ENCODE measurements around the gene SSBP3.

Gene SSBP3

GRCh38 chr1:54371038-54371941 is 34.9 kb downstream of the SSBP3 start:
- no peak for DNase-seq

DNA sequence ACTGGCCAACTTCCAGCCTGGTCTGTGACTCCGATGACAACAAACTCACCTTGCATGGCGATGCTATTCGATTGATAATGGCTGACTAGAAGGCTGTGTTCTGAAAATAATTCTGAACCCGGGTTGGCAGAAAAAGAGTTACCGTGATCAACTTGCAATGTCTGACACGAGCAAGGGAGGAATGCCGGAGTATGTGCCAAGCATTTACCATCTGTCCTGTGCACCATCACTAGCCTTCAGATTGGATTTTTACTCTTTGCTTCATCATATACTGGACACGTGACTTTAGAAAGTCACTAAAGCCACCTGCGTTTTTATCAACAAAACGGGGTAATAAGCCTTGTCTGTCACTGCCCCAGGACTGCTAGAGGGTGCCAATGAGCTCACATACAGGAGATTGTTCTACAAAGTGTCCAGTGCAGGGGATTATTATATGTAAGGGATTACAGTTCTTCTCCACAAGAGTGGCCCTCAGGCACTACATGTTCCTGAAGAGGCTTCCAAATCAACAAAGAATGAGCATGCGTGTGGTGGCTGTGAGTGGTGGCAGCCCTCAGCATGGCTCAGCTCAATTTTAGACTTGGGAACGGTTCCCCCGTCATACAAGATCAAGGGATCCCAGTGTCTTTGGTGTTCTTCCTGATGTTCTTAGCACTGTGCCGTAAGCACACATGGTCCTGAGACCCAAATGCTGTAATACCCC is 35.8 kb downstream of the SSBP3 start:
- no peak for DNase-seq

- DNase-seq = no peak
Observed at GRCh38 chr1:54367613-54368012, 38.6 kb downstream of the SSBP3 start.

DNA sequence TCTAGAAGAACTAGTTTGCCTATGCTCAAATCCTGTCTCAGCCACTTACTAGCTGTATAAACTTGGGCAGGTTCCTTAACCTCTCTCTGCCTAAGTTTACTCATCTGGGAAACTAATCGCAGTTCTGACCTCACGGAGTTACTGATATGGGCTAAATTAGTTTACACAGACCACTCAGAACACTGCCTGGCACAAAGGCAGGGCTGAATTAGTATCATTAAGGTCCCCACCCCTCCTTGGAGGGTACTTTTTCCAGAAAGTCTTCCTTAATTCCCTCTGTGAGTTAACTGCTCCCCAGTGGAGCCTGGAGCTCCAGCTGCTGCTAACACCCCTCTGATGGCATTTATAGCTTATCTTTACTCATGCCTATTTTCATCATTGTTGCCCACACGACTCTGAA is 40.3 kb downstream of the SSBP3 start:
- no peak for DNase-seq

DNA sequence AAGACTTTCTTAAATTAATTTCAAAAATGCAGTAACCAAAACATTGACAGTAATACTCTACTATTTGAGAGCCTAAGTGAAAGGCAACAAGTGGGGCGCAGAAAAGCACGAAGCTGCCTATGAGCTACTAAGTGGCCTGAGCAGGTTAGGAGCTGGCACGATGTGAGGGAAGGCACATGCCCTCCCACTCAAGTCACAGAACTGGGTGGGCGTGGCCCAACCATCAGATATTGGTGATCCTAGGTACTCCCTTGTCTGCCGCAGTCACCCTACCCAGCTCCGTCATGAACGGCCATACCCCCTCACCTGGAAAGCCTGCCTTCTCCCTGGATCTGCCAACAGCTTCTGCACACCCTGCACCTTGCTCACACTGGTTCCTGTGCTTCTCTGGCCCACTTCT is 40.8 kb downstream of the SSBP3 start:
- no peak for DNase-seq

DNA sequence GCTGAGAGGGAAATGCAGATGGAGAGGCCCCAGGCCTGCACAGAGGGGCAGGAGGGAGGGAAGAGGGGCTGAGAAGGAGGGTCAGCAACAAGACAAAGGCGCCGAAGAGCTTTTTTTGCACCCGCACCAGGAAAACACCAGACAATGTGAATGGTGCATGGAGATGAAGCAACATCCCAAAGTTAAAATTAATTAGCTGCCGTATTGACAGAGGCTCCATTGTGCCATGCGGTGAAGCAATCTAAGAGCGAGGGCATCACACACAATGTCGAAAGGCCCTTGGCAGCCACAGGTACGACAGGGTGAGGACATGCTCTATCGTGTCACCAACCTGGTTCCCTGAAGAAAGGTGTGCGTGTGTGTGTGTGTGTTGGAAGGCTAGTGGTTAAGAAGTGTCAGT is 41.2 kb downstream of the SSBP3 start:
- no peak for DNase-seq

- no peak for DNase-seq
Observed at GRCh38 chr1:54364582-54364981, 41.6 kb downstream of the SSBP3 start.

GRCh38 chr1:54363925-54364324 is 42.3 kb downstream of the SSBP3 start:
- DNase-seq = no peak

DNA sequence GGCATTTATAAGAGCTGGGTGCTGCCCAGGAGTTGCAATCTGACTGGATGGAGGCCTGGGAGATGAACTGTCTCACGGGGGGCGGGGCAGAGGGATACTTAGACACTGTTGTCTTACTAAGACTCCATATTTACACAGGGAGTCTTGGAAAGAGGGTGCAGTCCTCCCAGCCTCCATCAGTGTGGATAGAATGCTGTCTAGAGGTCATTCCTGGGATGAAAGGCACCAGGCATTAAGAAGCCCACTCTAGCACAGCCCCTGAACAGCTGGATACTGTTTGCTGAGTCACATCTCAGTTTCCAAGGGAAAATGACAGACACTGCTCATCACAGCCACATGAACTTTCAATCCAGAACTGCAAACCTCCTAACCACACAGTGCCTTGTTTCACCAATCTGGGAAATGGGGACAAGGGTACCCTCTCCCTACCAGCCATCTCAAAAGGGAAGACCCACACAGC is 43.3 kb downstream of the SSBP3 start:
- no peak for DNase-seq

DNA sequence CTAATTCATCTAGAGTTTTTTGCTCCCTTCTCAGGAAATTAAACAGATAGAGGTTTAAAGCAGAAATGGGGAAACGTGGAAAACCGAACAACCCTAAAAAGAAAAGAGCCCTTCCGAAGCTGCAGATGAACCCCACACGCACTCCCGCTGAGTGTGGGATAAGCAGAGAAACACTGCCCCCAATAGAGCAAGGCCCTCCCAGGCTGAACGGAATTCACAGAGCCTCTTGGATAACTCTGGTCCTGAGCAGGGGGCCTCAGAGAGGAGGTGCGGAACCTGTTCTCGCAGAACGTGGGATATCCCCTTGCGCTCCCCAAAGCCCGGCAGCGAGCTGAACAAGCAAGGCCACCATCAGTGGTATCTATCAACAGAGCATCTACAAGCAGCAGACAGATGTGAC is 44.9 kb downstream of the SSBP3 start:
- DNase-seq = no peak

GRCh38 chr1:54360165-54361005 is 45.8 kb downstream of the SSBP3 start:
- DNase-seq = no peak

GRCh38 chr1:54359393-54360162 is 46.6 kb downstream of the SSBP3 start:
- DNase-seq = no peak

GRCh38 chr1:54358503-54359168 is 47.6 kb downstream of the SSBP3 start:
- no peak for DNase-seq

DNA sequence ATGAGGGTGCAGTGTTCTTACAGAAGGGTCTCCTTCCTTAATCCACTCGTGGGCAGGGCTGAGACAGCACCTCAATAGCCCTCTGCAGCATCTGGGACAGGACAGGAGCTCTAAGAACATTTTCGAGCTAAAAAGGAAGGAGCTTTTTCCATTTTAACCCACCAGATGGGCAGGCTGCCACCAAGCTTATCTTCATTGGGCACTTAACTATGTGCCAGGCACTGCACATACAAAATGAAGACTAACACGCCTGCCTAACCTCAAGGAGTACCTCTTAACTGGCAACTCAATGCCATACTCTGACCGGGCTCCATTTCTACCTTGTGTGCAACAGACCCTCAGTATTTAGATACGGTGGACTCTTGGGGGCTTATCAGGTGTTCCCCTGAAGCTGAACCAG is 48.2 kb downstream of the SSBP3 start:
- no peak for DNase-seq

DNA sequence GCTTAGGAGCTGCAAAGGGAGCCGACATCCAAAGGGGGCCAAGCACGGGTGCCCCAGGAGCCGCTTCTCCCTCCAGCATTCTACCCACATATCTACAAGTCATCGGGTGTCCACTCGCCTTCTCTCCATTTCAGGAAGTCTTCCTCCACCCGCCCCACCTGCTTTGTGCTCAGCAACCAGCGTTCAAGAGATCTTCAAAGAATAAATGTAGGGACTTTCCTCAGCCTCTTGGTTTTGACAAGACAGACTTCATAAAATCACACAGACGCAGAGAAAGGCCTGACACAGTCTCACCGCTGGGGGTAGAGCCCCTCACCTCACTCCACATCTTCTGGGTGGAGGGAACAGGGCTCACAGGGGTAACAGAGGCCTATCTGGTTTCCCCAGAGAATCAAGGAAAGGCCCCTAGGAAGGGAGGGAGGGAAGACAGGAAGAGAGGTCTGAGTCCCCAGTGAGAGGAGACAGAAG is 49.5 kb downstream of the SSBP3 start:
- no peak for DNase-seq

- no peak for DNase-seq
Observed at GRCh38 chr1:54355931-54356679, 50.1 kb downstream of the SSBP3 start.

- DNase-seq = no peak
Observed at GRCh38 chr1:54354899-54355298, 51.3 kb downstream of the SSBP3 start.

GRCh38 chr1:54353959-54354358 is 52.2 kb downstream of the SSBP3 start:
- DNase-seq = no peak

DNA sequence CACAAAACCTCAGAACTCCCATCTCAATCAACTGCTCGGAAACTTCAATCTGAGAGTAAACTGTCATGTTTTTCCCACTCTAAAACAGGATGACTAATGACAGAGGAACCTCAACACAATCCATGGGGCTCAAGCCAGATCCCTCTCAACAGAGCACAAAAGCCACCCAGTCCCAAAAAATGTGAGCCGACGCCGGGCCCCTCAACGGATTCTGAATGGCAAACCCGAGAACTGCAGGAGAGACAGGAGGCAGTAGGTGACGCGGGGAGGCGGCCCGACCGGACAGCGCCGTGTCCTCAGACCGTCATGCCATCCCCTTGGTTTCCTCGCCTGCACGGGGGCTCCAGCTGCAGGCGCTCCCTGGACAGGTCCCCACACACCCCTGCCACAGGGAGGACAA is 53.4 kb downstream of the SSBP3 start:
- DNase-seq = no peak

- DNase-seq = no peak
Observed at GRCh38 chr1:54350360-54350759, 55.8 kb downstream of the SSBP3 start.

- DNase-seq = no peak
Observed at GRCh38 chr1:54348700-54349021, 57.5 kb downstream of the SSBP3 start.
